Measurements from ENCODE around the gene ITIH1.

- TF ChIP-seq EZH2phosphoT487 (IDR thresholded peaks at IDR 0.05; ENCODE audit: insufficient read depth, low read depth) (no peak), EZH2 (IDR thresholded peaks at IDR 0.05; ENCODE audit: insufficient read depth, poor library complexity, severe bottlenecking) (no peak)
These were observed 38.8 kb downstream of the ITIH1 start for GRCh38 chr3:52816199-52816598.

Data from GM23248 (cell line).